ENCODE measurements around the gene PGAM1.

GRCh38 chr10:97481071-97481470 is 55.1 kb downstream of the PGAM1 start:
- no peak for TF ChIP-seq CTCF (IDR thresholded peaks at IDR 0.05)
- no peak for TF ChIP-seq POLR2A (IDR thresholded peaks at IDR 0.05)

Data from heart left ventricle (tissue), 13 donors.